Measurements from ENCODE around the gene POLD1. TPM values are rescaled to one million over a fixed set of nuclear protein-coding genes. Genes with fewer than 3 reads are reported as not detected.

Gene POLD1
- total RNA-seq, 1 donor from 2014 or later: 39.5 TPM

DNA sequence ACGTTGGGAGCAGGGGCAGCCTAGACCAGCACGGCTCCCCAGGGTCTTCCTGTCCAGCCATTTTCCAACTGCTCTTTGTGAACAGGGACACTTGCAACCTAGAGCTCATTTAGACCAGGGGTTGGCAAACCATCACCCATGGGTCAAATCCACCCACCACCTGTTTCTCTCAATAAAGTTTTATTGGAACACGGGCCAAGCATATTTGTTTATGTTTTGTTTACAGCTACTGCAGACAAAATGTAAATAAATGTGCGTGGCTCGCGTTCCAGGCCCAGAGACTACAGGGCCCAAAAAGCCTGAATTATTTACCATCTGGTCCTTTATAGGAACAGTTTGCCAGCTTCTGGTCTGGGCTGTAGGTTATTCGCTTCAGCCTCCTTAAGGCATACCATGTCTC is 78.8 kb downstream of the POLD1 start:
- no peak for DNase-seq (ENCODE audit: low read depth in 2 of 2)

DNA sequence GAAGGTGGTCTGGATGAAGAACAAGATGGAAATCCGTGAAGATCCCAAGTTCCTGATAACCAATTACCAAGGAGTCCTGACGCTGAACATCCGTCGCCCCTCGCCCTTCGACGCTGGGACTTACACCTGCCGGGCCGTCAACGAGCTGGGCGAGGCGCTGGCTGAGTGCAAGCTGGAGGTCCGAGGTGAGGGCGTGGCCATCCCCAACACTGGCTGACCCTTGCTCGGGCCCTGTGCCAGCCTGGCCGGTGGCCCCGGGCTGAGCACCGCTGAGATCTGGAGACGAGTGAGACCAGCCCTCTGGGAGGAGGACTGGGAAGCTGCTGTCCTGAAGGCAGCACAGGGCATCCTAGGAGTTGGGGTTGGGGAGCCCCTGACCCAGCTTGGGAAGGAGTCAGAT is 80.2 kb downstream of the POLD1 start:
- no peak for DNase-seq (ENCODE audit: low read depth in 2 of 2)

DNA sequence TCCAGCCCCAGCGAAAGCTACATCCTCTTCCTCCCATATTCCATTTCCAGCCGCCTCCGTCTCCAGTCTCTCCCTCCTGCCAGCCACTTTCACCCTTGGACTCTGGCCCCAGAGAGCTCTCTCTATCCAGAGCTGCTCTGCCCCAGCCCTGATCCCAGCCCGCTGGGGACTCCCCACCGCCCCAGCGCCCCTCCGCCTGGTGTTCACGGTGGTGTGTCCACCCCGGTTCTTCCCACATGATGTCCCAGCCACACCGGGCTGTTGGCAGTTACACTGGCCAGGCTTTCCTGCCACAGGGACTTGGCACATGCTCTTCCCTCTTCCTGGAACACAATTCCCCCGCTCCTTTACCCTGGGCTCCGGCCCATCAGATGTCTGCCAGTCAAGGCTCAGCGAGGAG is 80.9 kb downstream of the POLD1 start:
- DNase-seq (ENCODE audit: low read depth in 2 of 2): no peak

GRCh38 chr19:50465986-50466705 is 82.0 kb downstream of the POLD1 start:
- DNase-seq (ENCODE audit: low read depth in 2 of 2): peak in 1 of 2 donors; percentile 47

DNA sequence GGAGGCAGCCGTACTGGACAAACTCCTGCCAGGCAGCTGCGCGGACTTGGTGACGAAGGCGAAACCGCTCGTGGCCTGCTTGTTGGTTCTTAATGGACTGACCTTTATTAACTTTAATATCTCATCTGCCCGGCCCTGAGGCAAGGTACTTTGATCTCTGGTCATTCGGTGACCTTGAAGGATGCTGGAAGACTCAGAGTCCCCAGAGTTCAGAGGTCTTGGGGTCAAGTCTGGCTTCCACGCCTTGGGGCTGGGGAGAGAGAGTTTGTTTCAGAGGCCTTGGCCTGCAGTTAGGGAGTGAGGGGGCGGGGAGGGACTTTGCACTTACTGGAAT is 82.5 kb downstream of the POLD1 start:
- DNase-seq (ENCODE audit: low read depth in 2 of 2): no peak

DNA sequence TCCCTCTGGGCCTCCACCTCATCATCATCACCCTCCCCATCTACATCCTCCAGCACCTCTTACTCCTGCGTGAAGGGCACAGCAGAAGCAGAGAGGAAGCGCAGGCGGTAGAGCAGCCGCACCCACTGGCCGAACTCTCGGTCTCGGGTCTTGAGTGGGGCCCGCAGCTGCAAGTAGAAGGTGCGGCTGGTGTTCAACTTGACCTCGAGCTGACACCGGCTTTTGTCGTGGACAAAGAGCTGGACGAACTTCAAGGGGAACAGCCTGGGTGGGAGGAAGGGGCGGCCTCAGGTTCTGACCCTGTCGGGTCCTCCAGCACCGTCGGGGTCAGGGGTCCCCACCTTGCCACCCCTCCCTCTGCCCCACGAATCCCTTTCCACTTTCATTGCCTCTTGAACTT is 83.4 kb downstream of the POLD1 start:
- no peak for DNase-seq (ENCODE audit: low read depth in 2 of 2)

Other genes starting within 250 kb of the POLD1 start
- gene IZUMO2, start 221.1 kb upstream of the POLD1 start, total RNA-seq: not detected in 2 replicates
- gene MYH14, start 180.7 kb upstream of the POLD1 start, total RNA-seq: under 0.01 TPM in 2 replicates
- gene KCNC3, start 55.0 kb upstream of the POLD1 start, total RNA-seq: 0.22 and 0.40 TPM in 2 replicates
- gene NAPSA, start 18.7 kb upstream of the POLD1 start, total RNA-seq: under 0.01 TPM in 1 of 2 replicates, not detected in the other
- gene NR1H2, start 7.9 kb upstream of the POLD1 start, total RNA-seq: 35.5 and 66.7 TPM in 2 replicates
- gene SPIB, start 34.6 kb downstream of the POLD1 start, total RNA-seq: not detected in 2 replicates
- gene MYBPC2, start 48.5 kb downstream of the POLD1 start, total RNA-seq: not detected in 2 replicates
- gene EMC10, start 92.2 kb downstream of the POLD1 start, total RNA-seq: 25.7 and 46.0 TPM in 2 replicates
- gene GARIN5A, start 92.5 kb downstream of the POLD1 start, total RNA-seq: under 0.01 and 0.20 TPM in 2 replicates
- gene JOSD2, start 126.8 kb downstream of the POLD1 start, total RNA-seq: 20.5 and 21.0 TPM in 2 replicates
- not detected in 2 replicates for gene ASPDH, start 129.6 kb downstream of the POLD1 start, total RNA-seq
- gene LRRC4B, start 184.1 kb downstream of the POLD1 start, total RNA-seq: under 0.01 TPM in 1 of 2 replicates, not detected in the other

All from lung microvascular endothelial cell (primary cell).